H1 (cell line): ENCODE measurements around the gene PPP1R14C. TPM values are rescaled to one million over a fixed set of nuclear protein-coding genes. Genes with fewer than 3 reads are reported as not detected.

ENCODE experiments used
- CREB1 ChIP-seq: IDR thresholded peaks from 2 replicates; pipeline ENCODE4 v1.6.1; 2012; ENCODE audit warnings: inconsistent platforms
- CTBP2 ChIP-seq: IDR thresholded peaks from 2 replicates; pipeline ENCODE4 v1.7.0; 2011; ENCODE audit warnings: borderline replicate concordance, mild to moderate bottlenecking, moderate library complexity, mixed read lengths, low read length; ENCODE audit not compliant: insufficient read depth, insufficient read length
- CTCF ChIP-seq, 3 experiments: IDR thresholded peaks; 1 replicate in 2 of 3; 2 replicates in 1 of 3; pipeline versions ENCODE4 v1.5.1 to v1.6.1; 2011; ENCODE audit warnings: low read length in 3 of 3, mild to moderate bottlenecking in 3 of 3, inconsistent platforms in 2 of 3, low read depth in 1 of 3, moderate library complexity in 1 of 3; ENCODE audit not compliant: insufficient read depth in 1 of 3; ENCODE audit errors: control extremely low read depth in 1 of 3
- HDAC6 ChIP-seq: IDR thresholded peaks from one replicate; pipeline ENCODE4 v1.7.1; 2012; ENCODE audit warnings: low read depth, mild to moderate bottlenecking, inconsistent platforms, low read length, moderate library complexity
- KDM4A ChIP-seq: IDR thresholded peaks from one replicate; pipeline ENCODE4 v1.7.1; 2012; ENCODE audit warnings: low read depth, mild to moderate bottlenecking, moderate library complexity, low read length, inconsistent platforms; ENCODE audit not compliant: severe bottlenecking
- TCF12 ChIP-seq: IDR thresholded peaks from 2 replicates; pipeline ENCODE4 v1.6.1; 2011; ENCODE audit warnings: low read depth, mild to moderate bottlenecking, low read length
- polyA plus RNA-seq, 7 experiments: library from polyadenylated mRNA; depleted of rRNA in 3 of 7; stranded (reverse) in 5 of 7; unstranded in 2 of 7; fragments of >200 nt in 5 of 7; fragments of 200-250 nt in 2 of 7; gene quantifications; 1 replicate in 5 of 7; 2 replicates in 1 of 7; 4 replicates in 1 of 7; pipeline versions ENCODE4 v1.2.1 to v1.2.3, GENCODE V29; 2011 to 2013; ENCODE audit warnings: missing spikeins in 2 of 7, mixed read lengths in 2 of 7
- total RNA-seq: library from RNA; stranded (reverse); fragmentation: NEBNext Ultra II Directional; extraction: Animal tissue kit (Norgen Biotek cat#: 25700); gene quantifications from 2 replicates; pipeline ENCODE4 v1.2.1, GENCODE V29; 2021

The PPP1R14C gene
- total and polyA plus RNA-seq, 2 of the 8 experiments (the other 6 are each of a cell fraction or from before 2014, with no cell fraction given) = 0.30 to 0.61 TPM

DNA sequence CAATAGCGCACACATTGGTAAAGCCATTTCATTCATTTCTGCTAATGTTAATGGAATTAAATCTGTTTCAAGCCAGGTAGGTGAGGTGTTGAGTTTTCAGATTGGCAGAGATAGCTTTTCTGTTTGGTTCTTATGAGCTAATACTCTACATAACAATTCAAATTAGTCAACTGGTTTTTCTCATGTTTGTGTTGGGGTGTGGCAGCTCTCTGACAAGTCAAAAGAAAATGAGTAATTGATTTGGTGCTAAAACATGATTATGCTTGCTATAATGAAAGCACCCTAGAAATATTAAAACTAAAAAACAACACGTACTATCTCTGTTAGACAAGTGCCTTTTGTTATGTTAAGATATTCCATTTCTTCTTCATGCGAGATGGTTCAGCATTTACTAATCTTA is 13.6 kb downstream of the PPP1R14C start (continued):
- TF ChIP-seq CTCF (IDR thresholded peaks at IDR 0.05; ENCODE audit: control extremely low read depth in 1 of 3, insufficient read depth in 1 of 3, low read depth in 1 of 3, low read length in 3 of 3) = no peak
- TF ChIP-seq KDM4A = no peak
- TF ChIP-seq CTBP2 = no peak
- TF ChIP-seq CREB1 = no peak
- TF ChIP-seq TCF12 = no peak
- TF ChIP-seq HDAC6 = no peak
- TF ChIP-seq, all 59 proteins: peak for 0
